ENCODE measurements around the gene TMEM184B.
A peak's percentile ranks its signal among the peaks of the same experiment; 100 is the strongest.
"Not testable (repeated sequence)": the region's sequence is repeated elsewhere in the genome, so short reads cannot be mapped to it uniquely, and the experiment has no call there.

The TMEM184B gene

DNA sequence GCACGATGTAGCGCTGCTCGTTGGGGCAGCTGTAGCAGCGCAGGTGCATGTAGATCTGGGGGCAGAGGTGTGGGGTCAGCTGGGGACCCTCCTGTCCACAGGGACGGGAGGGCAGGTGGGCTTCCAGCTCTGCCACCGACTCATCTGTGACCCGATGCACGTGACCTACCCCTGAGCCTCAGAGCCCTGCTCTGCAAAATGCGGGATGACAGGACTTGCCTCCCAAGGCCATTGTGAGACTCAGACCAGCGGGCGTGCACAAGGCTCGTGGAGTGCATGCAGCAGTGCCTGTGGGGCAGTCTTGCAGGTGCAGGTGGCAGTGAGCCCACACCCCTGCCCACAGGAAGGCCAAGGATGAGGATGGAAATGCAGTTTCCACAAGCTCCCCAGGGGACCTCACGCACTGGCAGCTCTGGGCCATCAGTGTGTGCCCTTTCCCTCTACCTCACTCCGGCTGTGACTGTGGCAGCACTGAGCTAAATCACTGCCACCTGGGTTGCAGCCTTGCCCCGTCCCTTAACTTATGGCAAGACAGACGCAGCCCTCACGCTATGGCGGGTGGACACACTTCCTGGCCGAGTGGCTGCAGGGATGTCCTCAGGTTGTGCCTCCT lies 26.7 kb downstream of the TMEM184B start:
- no peak for DNase-seq

DNA sequence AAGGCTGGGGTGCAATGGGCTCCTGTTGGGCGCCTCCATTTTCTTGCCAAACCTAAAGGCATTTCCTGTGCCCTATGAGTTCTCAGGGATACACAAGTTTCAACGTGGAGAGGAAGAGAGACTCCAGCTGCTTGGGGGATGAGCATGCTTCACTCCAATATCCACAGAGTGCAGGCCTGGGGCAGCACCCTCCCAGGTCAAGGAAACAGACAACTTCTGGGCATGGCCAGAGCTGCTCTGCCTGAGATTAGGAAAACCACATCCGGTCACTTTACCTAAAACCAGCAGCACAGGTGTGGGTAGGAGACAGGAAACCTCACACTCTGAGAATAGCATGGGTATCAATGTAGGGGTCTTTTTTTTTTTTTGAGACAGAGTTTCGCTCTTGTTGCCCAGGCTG lies 28.7 kb downstream of the TMEM184B start:
- DNase-seq: no peak

DNA sequence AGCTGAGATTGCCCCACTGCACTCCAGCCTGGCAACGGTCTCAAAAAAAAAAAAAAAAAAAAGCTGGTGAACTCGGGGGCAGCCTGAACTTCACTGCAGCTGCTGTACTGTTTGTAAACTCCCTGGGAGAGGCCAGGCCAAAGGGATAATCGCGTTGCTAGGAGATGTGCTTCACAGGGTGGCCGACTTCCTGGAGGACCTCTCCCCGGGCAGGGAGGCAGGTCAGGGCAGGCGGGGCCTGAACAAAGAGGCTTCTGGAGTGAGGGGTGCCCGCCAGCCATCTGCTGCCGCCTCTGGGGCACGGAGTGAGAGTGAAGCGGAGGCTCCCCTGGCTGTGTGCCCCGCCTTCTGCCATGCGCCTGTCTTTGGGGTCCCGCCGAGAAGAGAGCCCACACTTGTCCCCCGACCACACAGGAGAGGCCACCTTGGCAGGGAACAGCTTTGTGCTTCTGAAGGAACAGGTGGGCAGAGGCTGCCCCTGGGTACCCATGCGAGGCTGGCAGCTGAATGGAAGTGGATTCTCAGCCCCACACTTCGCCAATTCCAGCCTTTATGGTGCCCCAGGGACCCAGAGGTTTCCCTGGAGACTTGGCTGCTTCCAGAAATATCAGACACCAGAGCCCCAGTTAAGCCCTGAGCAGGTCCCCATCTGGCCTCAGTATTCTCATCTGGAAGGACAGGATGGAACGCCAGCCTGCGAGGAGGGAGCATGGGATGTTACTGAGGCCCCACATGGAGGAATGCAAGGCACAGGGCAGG lies 29.6 kb downstream of the TMEM184B start:
- peak; percentile 90 for DNase-seq

DNA sequence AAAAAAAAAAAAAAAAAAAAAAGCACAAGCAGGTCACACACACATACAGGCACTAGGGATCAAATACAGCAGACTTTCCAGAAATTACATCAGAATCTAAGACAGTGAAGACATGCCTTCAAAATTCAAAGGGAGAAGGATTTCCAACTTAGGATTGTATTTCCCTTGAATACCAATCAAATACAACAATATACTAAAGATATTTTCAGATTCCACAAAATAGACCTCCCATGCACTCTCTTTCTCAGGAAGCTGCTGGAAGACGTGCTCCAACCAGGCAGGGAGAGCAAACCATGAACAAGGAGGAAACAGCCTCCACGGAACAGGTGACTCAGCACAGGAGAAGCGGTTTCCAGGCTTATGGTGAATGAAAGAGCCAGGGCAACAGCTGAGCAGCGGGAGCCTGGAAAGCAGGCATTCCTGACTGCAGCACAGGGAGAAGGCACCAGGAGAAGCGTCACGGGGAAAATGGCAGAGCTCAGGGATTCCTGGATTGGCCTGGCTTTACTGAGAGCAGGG lies 32.0 kb downstream of the TMEM184B start:
- DNase-seq: no peak

DNA sequence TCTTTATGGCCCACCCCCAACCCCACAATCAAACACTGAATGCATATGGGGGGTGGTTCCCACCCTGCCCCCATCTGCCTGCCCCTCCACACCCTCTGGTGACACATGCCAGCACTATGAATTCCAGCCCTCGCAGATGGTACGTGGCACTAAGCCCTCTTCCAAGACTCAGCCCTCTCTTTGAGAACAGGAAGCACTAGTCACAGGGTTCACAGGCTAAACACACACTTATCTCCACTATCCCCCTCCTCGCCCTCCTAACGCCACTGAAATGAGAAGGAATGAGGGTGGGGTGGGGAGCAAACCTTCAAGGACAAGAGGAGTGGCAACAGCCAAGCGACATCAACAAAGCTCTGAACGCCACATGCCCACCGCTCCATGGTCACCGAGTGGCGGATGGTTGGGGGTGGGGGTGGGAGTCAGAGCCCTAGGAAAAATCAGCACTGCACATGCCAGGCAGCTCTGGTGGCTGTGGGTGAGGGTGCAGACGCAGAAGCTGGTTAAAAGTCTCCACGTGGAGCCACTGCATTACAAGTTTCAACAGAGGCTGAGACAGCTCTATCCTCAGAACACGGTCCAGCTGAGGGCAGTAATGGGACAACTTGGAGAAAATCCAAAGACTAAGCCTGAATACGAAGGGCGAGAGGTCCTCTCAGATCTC lies 33.6 kb downstream of the TMEM184B start:
- peak; percentile 85 for DNase-seq

DNA sequence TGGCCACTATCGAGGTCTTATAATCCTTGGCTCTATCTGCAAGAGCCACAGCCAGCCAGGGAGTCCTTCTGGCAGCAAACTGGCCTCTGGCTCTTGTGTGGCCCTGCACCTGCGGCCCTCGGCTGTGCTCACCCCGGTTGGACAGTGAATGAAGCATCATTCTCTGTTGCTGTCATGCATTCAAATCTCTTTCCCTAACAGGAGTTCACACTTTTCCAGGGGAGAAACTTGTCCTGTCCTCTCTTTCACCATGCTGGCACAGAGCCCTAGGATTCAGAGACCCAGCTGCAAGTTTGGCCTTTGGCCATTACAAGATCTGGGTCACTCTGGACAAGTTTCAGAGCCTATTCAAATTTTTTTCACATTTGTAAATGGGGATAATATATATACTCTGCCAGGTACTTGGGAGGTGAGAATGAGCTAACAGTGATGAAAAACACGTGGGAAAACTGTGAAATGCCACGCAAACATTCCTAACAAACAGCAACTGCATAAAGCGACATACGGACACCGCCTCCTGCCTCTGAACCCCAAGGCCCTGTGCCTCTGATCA lies 34.2 kb downstream of the TMEM184B start:
- DNase-seq: no peak

DNA sequence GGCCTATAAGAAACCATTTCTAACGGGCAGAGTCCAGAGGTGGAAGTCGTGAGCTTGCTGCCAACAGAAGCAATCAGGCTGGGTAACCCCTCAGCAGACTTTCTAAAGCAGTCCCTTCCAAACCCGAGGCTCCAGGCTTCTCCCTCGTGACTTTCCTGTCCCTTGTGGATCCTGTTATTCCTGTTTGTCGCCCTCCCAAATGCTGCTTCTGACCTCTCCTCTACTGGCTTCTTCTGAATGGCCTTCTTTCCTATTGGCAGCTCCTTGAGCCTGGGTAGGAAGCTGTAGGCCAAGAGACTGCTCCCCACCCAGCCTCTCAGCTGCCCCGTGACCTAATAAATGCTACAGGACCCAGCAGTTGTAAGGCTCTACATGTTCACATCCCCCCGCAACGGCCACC lies 36.0 kb downstream of the TMEM184B start:
- DNase-seq: no peak

DNA sequence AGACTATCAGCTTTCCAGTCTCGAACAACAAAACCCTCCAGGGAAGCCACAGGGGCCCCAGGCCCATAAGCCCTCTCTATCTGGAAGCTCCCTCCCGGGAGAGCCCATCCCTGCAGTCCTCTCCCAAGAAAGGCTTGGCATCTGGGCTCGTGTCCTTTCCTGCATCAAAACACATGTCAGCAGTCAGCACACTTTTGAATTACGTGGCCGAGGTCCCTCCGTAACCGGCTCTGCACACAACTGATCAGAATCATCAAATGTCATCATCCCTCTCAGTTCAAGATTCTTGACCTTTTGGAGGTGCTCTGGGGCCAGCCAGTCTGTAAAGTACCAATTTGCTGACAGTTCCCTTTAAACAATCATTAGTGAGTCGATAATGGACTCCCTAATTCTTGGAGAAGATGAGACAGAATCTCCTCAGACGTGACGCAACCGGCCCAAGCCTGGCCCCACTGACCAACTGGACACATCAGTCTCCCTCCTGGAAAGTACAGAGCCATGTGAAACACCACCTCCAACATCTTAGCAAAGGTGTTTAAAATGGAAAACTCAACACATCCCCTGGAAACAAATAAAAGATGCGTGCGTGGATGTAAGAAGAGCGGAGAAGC lies 37.5 kb downstream of the TMEM184B start:
- no peak for DNase-seq

DNA sequence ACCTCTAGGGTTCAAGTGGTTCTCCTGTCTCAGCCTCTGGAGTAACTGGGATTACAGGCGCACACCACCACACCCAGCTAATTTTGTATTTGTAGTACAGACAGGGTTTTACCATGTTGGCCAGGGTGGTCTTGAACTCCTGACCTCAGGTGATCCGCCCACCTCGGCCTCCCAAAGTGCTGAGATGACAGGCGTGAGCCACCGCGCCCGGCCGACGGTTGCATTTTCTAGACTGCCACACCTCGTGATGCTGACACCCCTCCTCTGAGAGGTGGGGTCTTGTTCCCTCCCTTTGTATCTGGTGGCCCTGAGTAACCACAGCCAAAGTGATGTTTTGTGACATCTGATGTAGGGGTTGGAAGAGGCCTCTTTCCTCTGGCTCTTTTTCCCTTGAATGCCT lies 39.0 kb downstream of the TMEM184B start:
- not testable (repeated sequence) for DNase-seq

GRCh38 chr22:38233427-38233826 lies 39.4 kb downstream of the TMEM184B start:
- DNase-seq: no peak

DNA sequence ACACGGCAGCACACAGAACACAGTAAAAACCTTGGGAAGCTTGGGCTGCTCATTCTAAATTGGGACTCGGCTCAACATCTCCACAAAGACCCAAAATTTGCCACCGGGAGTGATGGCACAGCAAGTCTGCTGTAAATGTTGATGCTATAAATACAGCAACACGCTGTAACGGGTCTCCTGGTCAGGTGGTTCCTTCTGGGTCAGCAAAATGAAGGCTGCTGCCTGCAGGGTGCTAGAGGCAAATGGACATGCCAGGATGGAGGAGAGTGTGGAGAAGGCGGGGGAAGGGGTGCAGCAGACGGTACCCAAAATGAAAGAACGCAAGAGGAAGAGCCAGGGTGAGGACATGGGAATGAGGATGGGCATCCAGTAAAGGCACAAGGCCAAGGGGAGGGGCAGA lies 40.6 kb downstream of the TMEM184B start:
- DNase-seq: no peak

- DNase-seq: no peak
These were observed 41.9 kb downstream of the TMEM184B start for GRCh38 chr22:38230916-38231315.

DNA sequence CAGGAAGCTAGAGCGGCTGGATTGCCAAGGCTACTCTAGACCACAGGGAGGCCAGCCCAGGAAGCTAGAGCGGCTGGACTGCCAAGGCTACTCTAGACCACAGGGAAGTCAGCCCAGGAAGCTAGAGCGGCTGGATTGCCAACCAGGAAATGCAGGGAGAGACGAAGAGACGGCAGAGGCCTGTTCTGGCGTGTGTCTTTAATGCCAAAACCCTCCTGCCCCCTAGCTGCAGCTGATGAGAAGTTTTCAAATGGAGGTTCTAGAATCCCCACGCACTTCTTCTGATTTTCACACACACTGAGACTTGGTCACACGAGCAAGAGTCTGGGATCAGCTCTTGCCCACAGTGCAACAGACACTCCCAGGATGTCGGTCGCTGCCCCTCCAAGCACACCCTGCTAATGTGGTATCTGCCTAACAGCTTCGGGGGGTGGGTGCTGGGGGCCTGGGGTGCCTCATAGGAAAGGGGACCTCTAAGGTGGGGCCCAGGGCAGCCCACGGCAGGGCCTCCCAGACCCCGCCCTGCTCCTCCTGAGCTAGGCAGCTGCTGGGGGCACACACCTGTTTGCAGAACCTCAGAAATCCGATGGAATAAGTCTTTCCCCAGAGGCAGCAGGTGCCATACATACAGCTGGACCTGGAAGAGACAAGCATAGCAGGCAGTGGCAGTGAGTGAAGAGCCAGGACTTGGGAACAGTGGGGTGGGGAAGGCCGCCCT lies 42.5 kb downstream of the TMEM184B start:
- DNase-seq: no peak

- no peak for DNase-seq
These were observed 43.7 kb downstream of the TMEM184B start for GRCh38 chr22:38228873-38229740.

- DNase-seq: no peak
These were observed 44.4 kb downstream of the TMEM184B start for GRCh38 chr22:38228326-38228872.

DNA sequence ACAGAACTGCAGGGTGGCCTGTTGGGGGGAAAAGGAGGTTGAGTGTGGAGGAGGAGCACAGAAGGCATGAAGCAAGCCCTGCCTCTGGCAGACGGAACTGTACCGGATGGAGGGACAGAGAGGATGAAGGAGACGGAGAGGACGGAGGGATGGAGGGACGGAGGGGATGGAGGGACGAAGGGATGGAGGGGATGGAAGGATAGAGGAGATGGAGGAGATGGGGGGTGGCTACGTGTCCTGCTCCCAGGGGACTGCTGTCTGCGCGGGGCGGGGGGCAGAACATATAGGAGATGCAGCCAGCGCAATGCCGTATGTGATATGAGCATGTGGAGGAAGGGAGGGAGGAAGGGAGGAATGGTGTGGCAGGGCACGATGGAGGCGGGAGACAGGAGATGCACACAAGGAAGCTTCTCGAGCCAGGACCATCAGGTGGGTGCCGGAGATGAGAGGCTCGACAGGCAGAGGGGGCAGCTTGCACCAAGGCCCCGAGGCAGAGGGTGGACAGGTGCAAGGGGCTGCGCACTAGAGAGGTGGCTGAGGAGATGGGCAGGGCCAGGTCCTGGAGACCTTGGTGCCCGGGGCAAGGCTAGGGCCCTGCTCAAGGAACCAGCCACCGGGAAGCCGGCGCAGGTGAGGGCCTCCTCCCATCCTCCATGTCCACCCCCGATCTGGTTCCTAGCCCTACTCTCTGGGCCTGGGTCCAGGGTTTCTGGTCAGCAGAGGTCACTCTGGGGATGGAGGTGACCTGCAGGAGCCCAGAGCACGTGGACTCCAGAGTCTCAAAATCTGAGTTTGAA lies 45.8 kb downstream of the TMEM184B start:
- no peak for DNase-seq

GRCh38 chr22:38223289-38223960 lies 49.4 kb downstream of the TMEM184B start:
- no peak for DNase-seq

DNA sequence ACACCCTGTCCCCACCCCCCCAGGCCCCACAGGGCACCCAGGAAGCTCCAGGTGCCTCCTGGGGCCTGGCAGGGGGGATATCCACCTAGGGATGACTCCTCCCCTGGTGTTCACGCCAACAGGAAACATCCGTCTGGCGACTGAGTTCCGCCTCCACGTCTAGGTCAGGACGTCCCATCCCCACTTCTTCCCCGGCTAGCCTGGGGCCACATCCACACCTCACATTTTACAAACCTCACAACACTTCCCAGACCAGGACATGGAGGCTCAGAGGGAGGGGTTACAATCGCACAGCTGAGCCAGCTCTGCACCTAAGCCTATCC lies 50.1 kb downstream of the TMEM184B start:
- DNase-seq: no peak

DNA sequence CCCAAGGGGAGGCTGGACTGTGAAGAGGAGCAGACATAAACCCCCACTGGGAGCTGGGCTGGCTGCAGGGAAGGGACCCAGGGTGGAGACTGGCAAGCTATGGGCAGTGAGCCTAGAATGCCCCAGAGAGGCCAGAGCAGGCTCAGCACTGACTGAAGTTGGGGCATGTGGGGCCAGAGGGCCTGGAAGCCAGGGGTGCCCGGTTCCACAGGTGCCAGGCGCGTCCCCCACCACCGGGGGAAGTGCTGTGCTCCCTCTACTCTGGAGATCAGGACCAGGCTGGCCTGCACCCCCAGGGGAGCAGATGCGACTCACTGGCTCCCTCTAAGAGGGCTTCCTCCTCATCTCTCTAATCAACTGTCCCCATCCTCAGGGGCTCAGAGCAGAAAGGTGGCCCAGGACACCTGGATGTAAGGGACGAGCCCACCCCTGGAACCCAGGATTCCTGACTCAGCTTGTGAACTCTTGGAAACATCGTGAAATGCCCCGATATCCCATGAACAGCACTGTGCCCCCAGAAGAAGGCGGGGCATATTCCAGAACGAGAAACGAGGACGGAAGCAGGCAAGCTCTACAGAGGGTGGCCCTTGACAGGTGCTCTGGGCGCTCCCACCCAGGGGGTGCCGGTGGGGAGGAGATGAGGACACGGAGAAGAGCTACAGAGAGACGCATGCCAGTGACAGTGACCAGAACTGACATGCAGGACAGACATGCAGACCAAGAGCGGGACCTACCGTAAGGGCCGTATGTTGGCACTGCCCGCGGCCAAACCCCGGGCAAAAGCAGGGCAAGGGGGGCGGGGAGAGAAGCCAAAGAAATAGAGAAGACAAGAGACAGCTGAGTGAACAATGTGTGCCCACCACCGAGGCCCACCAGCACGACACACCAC lies 50.7 kb downstream of the TMEM184B start:
- DNase-seq: no peak

Data from NCI-H524 treated with DMSO at 0.1 percent for 48 hours (cell line).